ENCODE results near the gene B4GALNT4.
"Not testable (repeated sequence)": the region's sequence is repeated elsewhere in the genome, so short reads cannot be mapped to it uniquely, and the experiment has no call there.

B4GALNT4 gene

GRCh38 chr11:328516-329100 is 40.7 kb upstream of the B4GALNT4 start:
- not testable (repeated sequence) for H3K36me3 ChIP-seq (ENCODE audit: insufficient read depth, low read length); H3K27me3 ChIP-seq (ENCODE audit: insufficient read depth, low read length); H3K9me3 ChIP-seq (ENCODE audit: insufficient read depth, low read depth, low read length); H3K4me3 ChIP-seq (ENCODE audit: low read length); H3K9ac ChIP-seq (ENCODE audit: low read depth, low read length); H3K27ac ChIP-seq (ENCODE audit: low read depth, low read length)
- H3K4me1 ChIP-seq (ENCODE audit: insufficient read depth, low read length): peaks cover 15% of the 10 kb centered on the region
- WGBS: 90% methylated on average over 15 of the region's 15 CpGs

- Histone ChIP-seq H3K9me3 (ENCODE audit: insufficient read depth, low read depth, low read length) (0 out of 2 replicates have a peak, but pooled peaks cover 7% of the 10 kb centered on the region), H3K4me1 (ENCODE audit: insufficient read depth, low read length) (peaks cover 18% of the 10 kb centered on the region), H3K36me3 (ENCODE audit: insufficient read depth, low read length) (no peaks in the 10 kb centered on the region), H3K27ac (ENCODE audit: low read depth, low read length) (no peak overlapping the region), H3K4me3 (ENCODE audit: low read length) (no peak overlapping the region), H3K9ac (ENCODE audit: low read depth, low read length) (no peak overlapping the region), H3K27me3 (ENCODE audit: insufficient read depth, low read length) (no peaks in the 10 kb centered on the region)
- 94% methylated on average over 2 of the region's 2 CpGs for WGBS
Measured at GRCh38 chr11:329886-330253, 39.4 kb upstream of the B4GALNT4 start.

GRCh38 chr11:330307-330693 is 39.0 kb upstream of the B4GALNT4 start:
- H3K4me1 ChIP-seq (ENCODE audit: insufficient read depth, low read length): peaks cover 21% of the 10 kb centered on the region
- no peak overlapping the region for H3K4me3 ChIP-seq (ENCODE audit: low read length)
- no peaks in the 10 kb centered on the region for H3K27me3 ChIP-seq (ENCODE audit: insufficient read depth, low read length)
- no peak overlapping the region for H3K9ac ChIP-seq (ENCODE audit: low read depth, low read length)
- no peaks in the 10 kb centered on the region for H3K36me3 ChIP-seq (ENCODE audit: insufficient read depth, low read length)
- WGBS: 84% methylated on average over 14 of the region's 14 CpGs
- H3K9me3 ChIP-seq (ENCODE audit: insufficient read depth, low read depth, low read length): 0 out of 2 replicates have a peak, but pooled peaks cover 7% of the 10 kb centered on the region
- no peak overlapping the region for H3K27ac ChIP-seq (ENCODE audit: low read depth, low read length)

- 87% methylated on average over 34 of the region's 34 CpGs for WGBS
- H3K27ac ChIP-seq (ENCODE audit: low read depth, low read length): no peak overlapping the region
Measured at GRCh38 chr11:330694-331357, 38.5 kb upstream of the B4GALNT4 start.

GRCh38 chr11:331358-332060 is 37.8 kb upstream of the B4GALNT4 start:
- 0 out of 2 replicates have a peak, but pooled peaks cover 7% of the 10 kb centered on the region for H3K9me3 ChIP-seq (ENCODE audit: insufficient read depth, low read depth, low read length)
- WGBS: 93% methylated on average over 19 of the region's 19 CpGs
- H3K27ac ChIP-seq (ENCODE audit: low read depth, low read length): no peak overlapping the region
- H3K4me1 ChIP-seq (ENCODE audit: insufficient read depth, low read length): peaks cover 29% of the 10 kb centered on the region
- no peaks in the 10 kb centered on the region for H3K27me3 ChIP-seq (ENCODE audit: insufficient read depth, low read length)
- H3K4me3 ChIP-seq (ENCODE audit: low read length): no peak overlapping the region
- no peak overlapping the region for H3K9ac ChIP-seq (ENCODE audit: low read depth, low read length)
- H3K36me3 ChIP-seq (ENCODE audit: insufficient read depth, low read length): no peaks in the 10 kb centered on the region

More at GRCh38 chr11:330694-331357, 38.5 kb upstream of the B4GALNT4 start:
- Histone ChIP-seq H3K36me3 (ENCODE audit: insufficient read depth, low read length) (no peaks in the 10 kb centered on the region), H3K4me3 (ENCODE audit: low read length) (no peak overlapping the region), H3K9ac (ENCODE audit: low read depth, low read length) (no peak overlapping the region), H3K27me3 (ENCODE audit: insufficient read depth, low read length) (no peaks in the 10 kb centered on the region), H3K9me3 (ENCODE audit: insufficient read depth, low read depth, low read length) (0 out of 2 replicates have a peak, but pooled peaks cover 7% of the 10 kb centered on the region), H3K4me1 (ENCODE audit: insufficient read depth, low read length) (peaks cover 26% of the 10 kb centered on the region)

GRCh38 chr11:332651-333480 is 36.4 kb upstream of the B4GALNT4 start:
- 96% methylated on average over 23 of the region's 23 CpGs for WGBS
- H3K27ac ChIP-seq (ENCODE audit: low read depth, low read length): peak overlapping the region; percentile 90; the same call in 1 of the 2 replicates
- peaks cover 33% of the 10 kb centered on the region for H3K4me1 ChIP-seq (ENCODE audit: insufficient read depth, low read length)
- 0 out of 2 replicates have a peak, but pooled peaks cover 7% of the 10 kb centered on the region for H3K9me3 ChIP-seq (ENCODE audit: insufficient read depth, low read depth, low read length)
- H3K27me3 ChIP-seq (ENCODE audit: insufficient read depth, low read length): no peaks in the 10 kb centered on the region
- no peaks in the 10 kb centered on the region for H3K36me3 ChIP-seq (ENCODE audit: insufficient read depth, low read length)
- no peak overlapping the region for H3K9ac ChIP-seq (ENCODE audit: low read depth, low read length)
- H3K4me3 ChIP-seq (ENCODE audit: low read length): no peak overlapping the region

- H3K36me3 ChIP-seq (ENCODE audit: insufficient read depth, low read length); H3K9me3 ChIP-seq (ENCODE audit: insufficient read depth, low read depth, low read length); H3K27me3 ChIP-seq (ENCODE audit: insufficient read depth, low read length): not testable (repeated sequence)
- H3K27ac ChIP-seq (ENCODE audit: low read depth, low read length): peak overlapping the region; percentile 90
- peaks cover 33% of the 10 kb centered on the region for H3K4me1 ChIP-seq (ENCODE audit: insufficient read depth, low read length)
- 24% methylated on average over 16 of the region's 17 CpGs for WGBS
- peak overlapping the region; percentile 13; the same call in 1 of the 2 replicates for H3K4me3 ChIP-seq (ENCODE audit: low read length)
- peak overlapping the region; percentile 51 for H3K9ac ChIP-seq (ENCODE audit: low read depth, low read length)
Measured at GRCh38 chr11:333616-334263, 35.6 kb upstream of the B4GALNT4 start.

- H3K4me1 ChIP-seq (ENCODE audit: insufficient read depth, low read length): peaks cover 33% of the 10 kb centered on the region
- 7% methylated on average over 25 of the region's 25 CpGs for WGBS
- no peaks in the 10 kb centered on the region for H3K36me3 ChIP-seq (ENCODE audit: insufficient read depth, low read length)
- H3K27me3 ChIP-seq (ENCODE audit: insufficient read depth, low read length): no peaks in the 10 kb centered on the region
- 0 out of 2 replicates have a peak, but pooled peaks cover 7% of the 10 kb centered on the region for H3K9me3 ChIP-seq (ENCODE audit: insufficient read depth, low read depth, low read length)
- peak overlapping the region; percentile 51 for H3K9ac ChIP-seq (ENCODE audit: low read depth, low read length)
- H3K27ac ChIP-seq (ENCODE audit: low read depth, low read length): peak overlapping the region; percentile 90
- H3K4me3 ChIP-seq (ENCODE audit: low read length): peak overlapping the region; percentile 13
Measured at GRCh38 chr11:334264-334994, 34.9 kb upstream of the B4GALNT4 start.

- peaks cover 49% of the 10 kb centered on the region for H3K4me1 ChIP-seq (ENCODE audit: insufficient read depth, low read length)
- 0 out of 2 replicates have a peak, but pooled peaks cover 7% of the 10 kb centered on the region for H3K9me3 ChIP-seq (ENCODE audit: insufficient read depth, low read depth, low read length)
- no peaks in the 10 kb centered on the region for H3K27me3 ChIP-seq (ENCODE audit: insufficient read depth, low read length)
- peak overlapping the region; percentile 24; the same call in 1 of the 2 replicates for H3K9ac ChIP-seq (ENCODE audit: low read depth, low read length)
- H3K27ac ChIP-seq (ENCODE audit: low read depth, low read length): peak overlapping the region; percentile 66
- H3K4me3 ChIP-seq (ENCODE audit: low read length): no peak overlapping the region
- H3K36me3 ChIP-seq (ENCODE audit: insufficient read depth, low read length): no peaks in the 10 kb centered on the region
- WGBS: 66% methylated on average over 14 of the region's 15 CpGs
Measured at GRCh38 chr11:335779-336658, 33.3 kb upstream of the B4GALNT4 start.
